ENCODE measurements around the gene ZNF814. TPM values are rescaled to one million over a fixed set of nuclear protein-coding genes. Genes with fewer than 3 reads are reported as not detected.

ZNF814 gene
- 30.7 and 33.0 TPM in 2 replicates for total RNA-seq (ENCODE audit: low replicate concordance)

- Histone ChIP-seq H2AFZ (replicated peaks) (peak within 1 kb of the TSS; percentile 60), H3K27ac (peak within 1 kb of the TSS; percentile 81), H3K27me3 (no peaks in the 10 kb centered on the region), H3F3A (ENCODE audit: low read depth) (peaks cover 26% of the 10 kb centered on the region), H3K9me3 (ENCODE audit: low read depth) (no peaks in the 10 kb centered on the region), H3K9ac (peak within 1 kb of the TSS; percentile 85), H3K79me2 (ENCODE audit: low read depth) (peaks cover 51% of the 10 kb centered on the region), H4K20me1 (ENCODE audit: low read depth) (peaks cover 12% of the 10 kb centered on the region), H3K36me3 (peaks cover 6% of the 10 kb centered on the region), H3K4me1 (peaks cover 11% of the 10 kb centered on the region), H3K4me3 (peak within 1 kb of the TSS; percentile 66), H3K4me2 (peak within 1 kb of the TSS; percentile 99)
- TF ChIP-seq EZH2phosphoT487 (IDR thresholded peaks at IDR 0.05), result no peak
- TF ChIP-seq CTCF (IDR thresholded peaks at IDR 0.05), result peak; percentile 60
- DNase-seq (ENCODE audit: low spot score), result peak; percentile 96
- Mint-ChIP-seq H3K27ac (peak within 1 kb of the TSS; percentile 19), H3K9me3 (peaks cover 71% of the 10 kb centered on the region), H3K27me3 (ENCODE audit: insufficient read depth, low read depth) (peaks cover 11% of the 10 kb centered on the region), H3K4me1 (peaks cover 15% of the 10 kb centered on the region), H3K36me3 (peaks cover 57% of the 10 kb centered on the region), H3K4me3 (peak within 1 kb of the TSS; percentile 93)
Observed at GRCh38 chr19:57888560-57889231, at the start of gene ZNF814. ZNF814 (minus strand) TSS chr19:57889037; CDS start chr19:57888802, 235 bp downstream.

- Mint-ChIP-seq H3K27ac (no peak overlapping the region), H3K4me3 (peak overlapping the region; percentile 98), H3K9me3 (peaks cover 84% of the 10 kb centered on the region), H3K27me3 (ENCODE audit: insufficient read depth, low read depth) (peaks cover 4% of the 10 kb centered on the region), H3K4me1 (peaks cover 8% of the 10 kb centered on the region), H3K36me3 (peaks cover 71% of the 10 kb centered on the region)
- peaks cover 46% of the 10 kb centered on the region for H3K79me2 ChIP-seq (ENCODE audit: low read depth)
- H3K9ac ChIP-seq, result no peak overlapping the region
- H3K27ac ChIP-seq, result peak overlapping the region; percentile 41
- peaks cover 23% of the 10 kb centered on the region for H3K36me3 ChIP-seq
- H3K4me3 ChIP-seq, result peak overlapping the region; percentile 95
- H3K4me1 ChIP-seq, result peaks cover 17% of the 10 kb centered on the region
- H4K20me1 ChIP-seq (ENCODE audit: low read depth), result no peaks in the 10 kb centered on the region
- H3F3A ChIP-seq (ENCODE audit: low read depth), result peaks cover 19% of the 10 kb centered on the region
- peak overlapping the region; percentile 94 for H3K4me2 ChIP-seq
- TF ChIP-seq CTCF (IDR thresholded peaks at IDR 0.05) (no peak), EZH2 (IDR thresholded peaks at IDR 0.05) (no peak), EZH2phosphoT487 (IDR thresholded peaks at IDR 0.05) (no peak)
- H3K9me3 ChIP-seq (ENCODE audit: low read depth), result peaks cover 8% of the 10 kb centered on the region
- peak overlapping the region; percentile 98 for H2AFZ ChIP-seq (replicated peaks)
- H3K27me3 ChIP-seq, result no peaks in the 10 kb centered on the region
- no peak for DNase-seq (ENCODE audit: low spot score)
Observed at GRCh38 chr19:57935731-57936130, 46.9 kb upstream of the ZNF814 start.

GRCh38 chr19:57934820-57935665 lies 46.2 kb upstream of the ZNF814 start, which contains the start of gene ZNF418:
ZNF418 (minus strand) TSS chr19:57935402; CDS start chr19:57933822, 1,580 bp downstream.
- Histone ChIP-seq H3K27me3 (no peaks in the 10 kb centered on the region), H4K20me1 (ENCODE audit: low read depth) (no peaks in the 10 kb centered on the region), H3K79me2 (ENCODE audit: low read depth) (peaks cover 51% of the 10 kb centered on the region), H3K9me3 (ENCODE audit: low read depth) (peaks cover 8% of the 10 kb centered on the region), H3F3A (ENCODE audit: low read depth) (peaks cover 19% of the 10 kb centered on the region), H3K4me1 (peaks cover 17% of the 10 kb centered on the region), H3K4me2 (peak within 1 kb of the TSS; percentile 94), H3K27ac (peak within 1 kb of the TSS; percentile 57), H3K9ac (peak within 1 kb of the TSS; percentile 96), H3K4me3 (peak within 1 kb of the TSS; percentile 95), H2AFZ (replicated peaks) (peak within 1 kb of the TSS; percentile 98), H3K36me3 (peaks cover 29% of the 10 kb centered on the region)
- Mint-ChIP-seq H3K4me3 (peak within 1 kb of the TSS; percentile 98), H3K9me3 (peaks cover 88% of the 10 kb centered on the region), H3K36me3 (peaks cover 75% of the 10 kb centered on the region), H3K27me3 (ENCODE audit: insufficient read depth, low read depth) (peaks cover 5% of the 10 kb centered on the region), H3K27ac (peak within 1 kb of the TSS; percentile 95), H3K4me1 (peaks cover 8% of the 10 kb centered on the region)
- DNase-seq (ENCODE audit: low spot score), result peak; percentile 93
- TF ChIP-seq EZH2 (IDR thresholded peaks at IDR 0.05) (no peak), CTCF (IDR thresholded peaks at IDR 0.05) (no peak), EZH2phosphoT487 (IDR thresholded peaks at IDR 0.05) (no peak)

Measured in neural progenitor cell (in vitro differentiated cells).